ENCODE results near the gene MSH2. TPM values are rescaled to one million over a fixed set of nuclear protein-coding genes. Genes with fewer than 3 reads are reported as not detected.

The MSH2 gene
- total and polyA plus RNA-seq, 2 donors (not counting 3 experiments of a cell fraction or from before 2014, with no cell fraction given) = 9.7 to 30.5 TPM

DNA sequence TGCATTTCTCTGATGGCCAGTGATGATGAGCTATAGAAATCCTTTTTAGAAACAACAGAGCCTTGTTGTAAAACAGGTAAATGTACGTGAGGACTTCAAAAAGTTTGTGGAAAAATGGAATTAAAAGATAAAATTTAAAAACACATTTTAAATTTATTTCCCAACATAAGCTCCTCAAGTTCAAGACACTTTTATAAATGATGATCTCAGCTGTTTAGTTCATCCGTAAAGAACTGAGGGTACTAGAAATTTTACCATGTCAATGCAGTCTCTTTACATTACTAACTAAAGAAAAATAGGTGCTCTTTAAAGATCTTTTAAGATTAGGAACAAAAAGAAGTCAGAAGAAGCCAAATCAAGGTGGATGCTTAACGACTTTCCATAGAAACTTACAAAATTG, 52.5 kb downstream of the MSH2 start:
- intact Hi-C loops (cut with micrococcal nuclease) = no loop called here
- TF ChIP-seq, protein P1, sequence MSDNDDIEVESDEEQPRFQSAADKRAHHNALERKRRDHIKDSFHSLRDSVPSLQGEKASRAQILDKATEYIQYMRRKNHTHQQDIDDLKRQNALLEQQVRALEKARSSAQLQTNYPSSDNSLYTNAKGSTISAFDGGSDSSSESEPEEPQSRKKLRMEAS (IDR thresholded peaks at IDR 0.05; ENCODE audit: insufficient read depth, insufficient read length) = no peak
- DNase-seq (ENCODE audit: low read depth, low spot score) = no peak
- no peak overlapping the region for H3K9ac ChIP-seq (replicated peaks; ENCODE audit: extremely low read depth, insufficient read depth, low read length)
- dilution Hi-C loops (cut with MboI; ENCODE audit: extremely low pct_ligation_motif_present, low sequenced_read_pairs) = no loop called here
- BruUV-seq (replicated peaks) = no TSS peak
- H3K27ac ChIP-seq (ENCODE audit: insufficient read depth, low read depth, low read length) = no peak overlapping the region
- POLR2A ChIA-PET = no interaction called here
- H2AFZ ChIP-seq (ENCODE audit: low read depth, low read length) = no peak overlapping the region
- no peak overlapping the region for H3K4me3 ChIP-seq (replicated peaks in 1 of 3; ENCODE audit: insufficient read depth in 1 of 3, low read depth in 1 of 3, low read length in 3 of 3)
- H3K9me1 ChIP-seq (replicated peaks; ENCODE audit: control insufficient read depth, extremely low read depth, insufficient read depth, low read length) = no peaks in the 10 kb centered on the region
- H3K27me3 ChIP-seq (ENCODE audit: control insufficient read depth in 2 of 2, insufficient read depth in 2 of 2, low read length in 2 of 2) = no peaks in the 10 kb centered on the region
- no peaks in the 10 kb centered on the region for H3K9me3 ChIP-seq (replicated peaks; ENCODE audit: control insufficient read depth, insufficient read depth, low read length)
- no peaks in the 10 kb centered on the region for H3K4me1 ChIP-seq (ENCODE audit: control insufficient read depth, extremely low read depth, insufficient read depth, low read length)
- no peaks in the 10 kb centered on the region for H4K20me1 ChIP-seq (replicated peaks; ENCODE audit: control insufficient read depth, extremely low read depth, insufficient read depth, low read length)
- H3K4me2 ChIP-seq (ENCODE audit: insufficient read depth, low read length) = no peak overlapping the region
- no peaks in the 10 kb centered on the region for H3K79me2 ChIP-seq (ENCODE audit: control insufficient read depth, insufficient read depth, low read length)
- CTCF ChIA-PET = no interaction called here
- no peak for FAIRE-seq
- H3K36me3 ChIP-seq (ENCODE audit: control insufficient read depth in 2 of 2, extremely low read depth in 1 of 2, insufficient read depth in 2 of 2, low read length in 2 of 2) = no peaks in the 10 kb centered on the region

DNA sequence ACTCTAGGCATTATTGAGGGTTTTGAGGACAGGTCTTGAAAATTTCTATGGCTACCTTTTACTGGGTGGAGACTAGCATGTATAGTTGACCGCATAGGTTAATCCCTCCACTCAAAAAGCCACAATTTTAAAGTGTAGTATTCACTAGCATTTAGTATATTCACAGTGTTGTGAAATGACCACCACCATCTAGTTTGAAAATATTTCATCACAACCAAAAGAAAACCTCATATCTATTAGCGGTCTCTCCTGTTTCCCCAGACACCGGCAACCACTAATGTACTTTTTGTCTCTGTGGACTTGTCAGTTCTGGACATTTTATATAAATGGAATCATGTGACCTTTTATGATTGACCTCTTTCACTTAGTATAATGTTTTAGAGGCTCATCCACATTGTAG, 53.9 kb downstream of the MSH2 start:
- no peaks in the 10 kb centered on the region for H4K20me1 ChIP-seq (replicated peaks; ENCODE audit: control insufficient read depth, extremely low read depth, insufficient read depth, low read length)
- no peaks in the 10 kb centered on the region for H3K9me3 ChIP-seq (replicated peaks; ENCODE audit: control insufficient read depth, insufficient read depth, low read length)
- no peaks in the 10 kb centered on the region for H3K9me1 ChIP-seq (replicated peaks; ENCODE audit: control insufficient read depth, extremely low read depth, insufficient read depth, low read length)
- no peak overlapping the region for H3K27ac ChIP-seq (ENCODE audit: insufficient read depth, low read depth, low read length)
- H3K4me2 ChIP-seq (ENCODE audit: insufficient read depth, low read length) = no peak overlapping the region
- ChIA-PET POLR2A (no interaction called here), CTCF (no interaction called here)
- TF ChIP-seq POLR2AphosphoS5 (IDR thresholded peaks at IDR 0.05; ENCODE audit: insufficient read depth, low read depth, low read length) = no peak
- no peak for TF ChIP-seq POLR2A (IDR thresholded peaks at IDR 0.05; ENCODE audit: low read depth, low read length)
- TF ChIP-seq, protein P1 (IDR thresholded peaks at IDR 0.05; ENCODE audit: insufficient read depth, insufficient read length) = no peak
- no peak for TF ChIP-seq EZH2 (IDR thresholded peaks at IDR 0.05; ENCODE audit: borderline replicate concordance, low read depth, low read length, severe bottlenecking)
- no peak overlapping the region for H3K4me3 ChIP-seq (replicated peaks in 1 of 3; ENCODE audit: insufficient read depth in 1 of 3, low read depth in 1 of 3, low read length in 3 of 3)
- H2AFZ ChIP-seq (ENCODE audit: low read depth, low read length) = no peak overlapping the region
- no peaks in the 10 kb centered on the region for H3K27me3 ChIP-seq (ENCODE audit: control insufficient read depth in 2 of 2, insufficient read depth in 2 of 2, low read length in 2 of 2)
- no peaks in the 10 kb centered on the region for H3K36me3 ChIP-seq (ENCODE audit: control insufficient read depth in 2 of 2, extremely low read depth in 1 of 2, insufficient read depth in 2 of 2, low read length in 2 of 2)
- H3K79me2 ChIP-seq (ENCODE audit: control insufficient read depth, insufficient read depth, low read length) = no peaks in the 10 kb centered on the region
- H3K4me1 ChIP-seq (ENCODE audit: control insufficient read depth, extremely low read depth, insufficient read depth, low read length) = peaks cover 2% of the 10 kb centered on the region
- intact Hi-C loops (cut with micrococcal nuclease) = no loop called here
- dilution Hi-C loops (cut with MboI; ENCODE audit: extremely low pct_ligation_motif_present, low sequenced_read_pairs) = no loop called here
- no TSS peak for BruUV-seq (replicated peaks)
- DNase-seq (ENCODE audit: low read depth, low spot score) (no peak), FAIRE-seq (no peak)
- no peak overlapping the region for H3K9ac ChIP-seq (replicated peaks; ENCODE audit: extremely low read depth, insufficient read depth, low read length)
